ENCODE data around the gene ENTPD7. TPM values are rescaled to one million over a fixed set of nuclear protein-coding genes. Genes with fewer than 3 reads are reported as not detected.

The ENTPD7 gene
- total and polyA plus RNA-seq, 2 of the 8 experiments (the other 6 are each of a cell fraction or from before 2014, with no cell fraction given), result 5.0 to 15.6 TPM

DNA sequence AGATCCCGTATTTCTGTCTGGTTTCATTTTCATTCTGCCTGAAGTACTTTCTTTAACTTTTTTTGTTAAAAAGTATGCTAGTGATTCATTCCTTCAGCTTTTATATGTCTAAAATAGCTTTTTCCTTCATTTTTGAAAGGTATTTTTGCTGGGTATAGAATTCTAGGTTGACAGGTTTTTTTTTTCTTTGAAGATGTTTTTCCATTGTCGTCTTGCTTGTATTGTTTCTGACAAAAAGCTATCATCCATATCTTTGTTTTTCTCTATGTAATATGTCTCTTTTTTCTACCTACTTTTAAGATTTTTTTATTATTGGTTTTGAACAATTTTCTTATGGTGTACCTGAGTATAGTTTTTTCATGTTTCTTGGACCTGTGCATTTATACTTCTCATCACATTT, 81.0 kb downstream of the ENTPD7 start:
- Histone ChIP-seq H4K8ac (ENCODE audit: extremely low read depth, insufficient read depth, low read length) (no peak overlapping the region), H4K20me1 (replicated peaks in 1 of 2; ENCODE audit: control insufficient read depth in 1 of 2, insufficient read depth in 2 of 2, low read length in 2 of 2) (peaks cover 0 to 5% of the 10 kb centered on the region in 2 experiments), H3K79me2 (ENCODE audit: control insufficient read depth in 1 of 2, insufficient read depth in 2 of 2, low read length in 2 of 2) (no peaks in the 10 kb centered on the region), H3K14ac (ENCODE audit: insufficient read length) (no peak overlapping the region), H3K27ac (ENCODE audit: low read depth, low read length) (no peak overlapping the region), H3K27me3 (replicated peaks in 1 of 4; ENCODE audit: control insufficient read depth in 3 of 4, extremely low read depth in 1 of 4, insufficient read depth in 3 of 4, low read length in 3 of 4) (no peaks in the 10 kb centered on the region), H3K4me3 (ENCODE audit: extremely low read depth in 1 of 4, insufficient read depth in 2 of 4, low read depth in 3 of 4, low read length in 4 of 4) (no peak overlapping the region), H2BK120ac (replicated peaks; ENCODE audit: low read depth, low read length) (no peak overlapping the region), H4K91ac (replicated peaks; ENCODE audit: insufficient read length, low read length) (no peak overlapping the region), H2BK12ac (ENCODE audit: low read depth, low read length) (no peak overlapping the region), H3K4ac (replicated peaks; ENCODE audit: insufficient read length, low read depth, low read length) (no peak overlapping the region), H2BK15ac (ENCODE audit: low read length) (no peak overlapping the region), H3K4me1 (replicated peaks in 1 of 4; ENCODE audit: control insufficient read depth in 3 of 4, insufficient read depth in 4 of 4, low read length in 3 of 4) (no peaks in the 10 kb centered on the region), H3K4me2 (ENCODE audit: insufficient read depth in 1 of 2, low read depth in 2 of 2, low read length in 2 of 2) (no peak overlapping the region), H2AFZ (ENCODE audit: low read length) (no peak overlapping the region), H3K9ac (replicated peaks in 1 of 4; ENCODE audit: extremely low read depth in 1 of 4, low read depth in 3 of 4, low read length in 3 of 4) (no peak overlapping the region), H4K5ac (ENCODE audit: insufficient read length, low read depth, low read length) (no peak overlapping the region), H2BK5ac (ENCODE audit: low read depth, low read length) (no peak overlapping the region), H3K56ac (replicated peaks; ENCODE audit: insufficient read length, low read depth, low read length) (no peak overlapping the region), H3K18ac (ENCODE audit: extremely low read depth, low read length) (no peak overlapping the region), H3K9me3 (ENCODE audit: insufficient read depth in 2 of 2, low read depth in 1 of 2, low read length in 1 of 2) (no peaks in the 10 kb centered on the region), H3K79me1 (ENCODE audit: low read depth, low read length) (no peaks in the 10 kb centered on the region), H2AK5ac (ENCODE audit: low read depth, low read length) (no peak overlapping the region), H3K23ac (ENCODE audit: insufficient read length) (no peak overlapping the region), H3K23me2 (ENCODE audit: low read depth, low read length) (no peaks in the 10 kb centered on the region), H3K36me3 (ENCODE audit: control insufficient read depth in 2 of 4, insufficient read depth in 4 of 4, low read length in 3 of 4) (peaks cover 7 to 77% (median 39%) of the 10 kb centered on the region in 4 experiments), H2BK20ac (ENCODE audit: low read length) (no peak overlapping the region)
- POLR2A ChIA-PET (ENCODE audit: partially characterized antibody), result interaction anchor here (0.8 to 1.5 kb wide), 2 partner anchors 8 to 15 kb away, joined by 4 to 6 read pairs; partner anchors contain the start of genes COX15 and CUTC
- FAIRE-seq (no peak), DNase-seq (ENCODE audit: low read depth in 1 of 2, low spot score in 2 of 2) (no peak)
- WGBS, 2 experiments (ENCODE audit: extremely low coverage in 1 of 2, insufficient coverage in 1 of 2, insufficient read length in 1 of 2, insufficient replicate concordance in 2 of 2, low coverage in 1 of 2, low lambda C conversion rate in 2 of 2, missing lambda C conversion rate in 1 of 2), result 95% methylated on average over 2 of the region's 2 CpGs; no CpG with 5 or more reads in 1 of the 2 experiments
- CTCF ChIA-PET (ENCODE audit: partially characterized antibody), result interaction anchor here (0.6 to 1.5 kb wide), 3 partner anchors 12 to 30 kb away, joined by 3 to 4 read pairs (median 3); no protein-coding TSS in a partner anchor
- TF ChIP-seq CHD1 (IDR thresholded peaks at IDR 0.05; ENCODE audit: low read depth, low read length) (no peak), TEAD4 (IDR thresholded peaks at IDR 0.05; ENCODE audit: low read depth, low read length) (no peak), SIRT6 (IDR thresholded peaks at IDR 0.05; ENCODE audit: low read length) (no peak), JUN (IDR thresholded peaks at IDR 0.05; ENCODE audit: low read depth, low read length) (no peak), CREB1 (IDR thresholded peaks at IDR 0.05) (no peak), RFX5 (IDR thresholded peaks at IDR 0.05; ENCODE audit: borderline replicate concordance, low read depth, low read length) (no peak), FOSL1 (IDR thresholded peaks at IDR 0.05; ENCODE audit: insufficient read depth, low read depth, low read length) (no peak), POU5F1 (IDR thresholded peaks at IDR 0.05; ENCODE audit: low read depth, low read length) (no peak), KDM4A (IDR thresholded peaks at IDR 0.05; ENCODE audit: low read depth, low read length, severe bottlenecking) (no peak), SP2 (IDR thresholded peaks at IDR 0.05; ENCODE audit: low read length) (no peak), SAP30 (IDR thresholded peaks at IDR 0.05; ENCODE audit: insufficient read depth, insufficient replicate concordance, low read length) (no peak), BACH1 (IDR thresholded peaks at IDR 0.05; ENCODE audit: low read length) (no peak), CEBPB (IDR thresholded peaks at IDR 0.05; ENCODE audit: low read depth, low read length) (no peak), POLR2AphosphoS5 (IDR thresholded peaks at IDR 0.05; ENCODE audit: low read depth, low read length) (no peak)
- TF ChIP-seq, protein P1, sequence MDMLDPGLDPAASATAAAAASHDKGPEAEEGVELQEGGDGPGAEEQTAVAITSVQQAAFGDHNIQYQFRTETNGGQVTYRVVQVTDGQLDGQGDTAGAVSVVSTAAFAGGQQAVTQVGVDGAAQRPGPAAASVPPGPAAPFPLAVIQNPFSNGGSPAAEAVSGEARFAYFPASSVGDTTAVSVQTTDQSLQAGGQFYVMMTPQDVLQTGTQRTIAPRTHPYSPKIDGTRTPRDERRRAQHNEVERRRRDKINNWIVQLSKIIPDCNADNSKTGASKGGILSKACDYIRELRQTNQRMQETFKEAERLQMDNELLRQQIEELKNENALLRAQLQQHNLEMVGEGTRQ (IDR thresholded peaks at IDR 0.05; ENCODE audit: low read length), result no peak
